Activated CD4-positive, alpha-beta T cell treated with anti-CD3 and anti-CD28 coated beads, Interleukin-10, Interleukin-2, amounts not matched to agents 100 ng/mL and 50 ng/mL, durations not matched to agents 16 hours and 8 hours (primary cell): ENCODE measurements around the gene HTR4.
A peak's percentile ranks its signal among the peaks of the same experiment; 100 is the strongest.
"Not testable (repeated sequence)": the region's sequence is repeated elsewhere in the genome, so short reads cannot be mapped to it uniquely, and the experiment has no call there.

Experiments used
- DNase-seq: peaks from one replicate; pipeline ENCODE4 v3.0.0-alpha.2; 2020

HTR4 gene

GRCh38 chr5:148468746-148469145, 185.6 kb downstream of the HTR4 start:
- DNase-seq: not testable (repeated sequence)

GRCh38 chr5:148467958-148468357, 186.4 kb downstream of the HTR4 start:
- DNase-seq: no peak

- no peak for DNase-seq
These were observed 188.1 kb downstream of the HTR4 start for GRCh38 chr5:148466236-148466580.

- no peak for DNase-seq
These were observed 188.7 kb downstream of the HTR4 start for GRCh38 chr5:148465381-148466235.

- no peak for DNase-seq
These were observed 194.7 kb downstream of the HTR4 start for GRCh38 chr5:148459669-148460068.

GRCh38 chr5:148458036-148458888, 196.1 kb downstream of the HTR4 start:
- no peak for DNase-seq

GRCh38 chr5:148457183-148457620, 197.1 kb downstream of the HTR4 start:
- DNase-seq: peak; percentile 10

- DNase-seq: no peak
These were observed 199.1 kb downstream of the HTR4 start for GRCh38 chr5:148455185-148455584.

GRCh38 chr5:148454576-148454975, 199.8 kb downstream of the HTR4 start:
- DNase-seq: no peak

- DNase-seq: no peak
These were observed 201.7 kb downstream of the HTR4 start for GRCh38 chr5:148452499-148453193.

GRCh38 chr5:148446611-148447010, 207.7 kb downstream of the HTR4 start:
- DNase-seq: no peak

GRCh38 chr5:148445578-148445977, 208.7 kb downstream of the HTR4 start:
- no peak for DNase-seq

- DNase-seq: peak; percentile 63
These were observed 210.3 kb downstream of the HTR4 start for GRCh38 chr5:148443998-148444397.

GRCh38 chr5:148443241-148443640, 211.1 kb downstream of the HTR4 start:
- DNase-seq: no peak

- no peak for DNase-seq
These were observed 215.4 kb downstream of the HTR4 start for GRCh38 chr5:148438933-148439332.

GRCh38 chr5:148437249-148437648, 217.1 kb downstream of the HTR4 start:
- DNase-seq: no peak

GRCh38 chr5:148436029-148436428, 218.3 kb downstream of the HTR4 start:
- no peak for DNase-seq

GRCh38 chr5:148433826-148434225, 220.5 kb downstream of the HTR4 start:
- DNase-seq: no peak
